HEK293T (cell line): ENCODE measurements around the gene NSUN4.

Experiments
- CTCF ChIA-PET: fragments of 350-600 bp; formaldehyde crosslinking; extraction: SDS; loops from one replicate; lab custom pipeline; 2021; ENCODE audit warnings: antibody characterized with exemption, inconsistent platforms; lab: Yijun Ruan, JAX
- POLR2A ChIA-PET: fragments of 350-600 bp; formaldehyde crosslinking; extraction: SDS; loops from one replicate; lab custom pipeline; 2020; ENCODE audit warnings: antibody characterized with exemption, inconsistent platforms; lab: Yijun Ruan, JAX
- DNase-seq: peaks from one replicate; pipeline ENCODE4 v3.0.0; 2012; ENCODE audit warnings: mixed read lengths; ENCODE audit errors: extremely low spot score
- ARNT ChIP-seq: fragments of 450-650 bp; IDR thresholded peaks from 2 replicates; pipeline ENCODE4 v1.6.1; 2017; ENCODE audit warnings: mild to moderate bottlenecking
- BHLHE40 ChIP-seq: fragments of 450-650 bp; IDR thresholded peaks from 2 replicates; pipeline ENCODE4 v1.6.1; 2016; ENCODE audit warnings: mild to moderate bottlenecking, moderate library complexity, borderline replicate concordance
- CTBP1 ChIP-seq: fragments of 450-650 bp; IDR thresholded peaks from 2 replicates; pipeline ENCODE4 v1.6.1; 2016; ENCODE audit warnings: borderline replicate concordance
- ELF4 ChIP-seq: fragments of 450-650 bp; IDR thresholded peaks from 2 replicates; pipeline ENCODE4 v1.6.1; 2017; ENCODE audit warnings: antibody characterized with exemption
- FOXA1 ChIP-seq: fragments of 450-650 bp; IDR thresholded peaks from 2 replicates; pipeline ENCODE4 v1.6.1; 2016; ENCODE audit warnings: mild to moderate bottlenecking
- FOXK2 ChIP-seq: fragments of 450-650 bp; IDR thresholded peaks from 2 replicates; pipeline ENCODE4 v1.6.1; 2016; ENCODE audit warnings: mild to moderate bottlenecking
- FOXM1 ChIP-seq: fragments of 450-650 bp; IDR thresholded peaks from 2 replicates; pipeline ENCODE4 v1.6.1; 2017; ENCODE audit warnings: mild to moderate bottlenecking, borderline replicate concordance
- HDGF ChIP-seq: fragments of 450-650 bp; IDR thresholded peaks from 2 replicates; pipeline ENCODE4 v1.6.1; 2017; ENCODE audit warnings: antibody characterized with exemption, borderline replicate concordance
- L3MBTL2 ChIP-seq: fragments of 450-650 bp; conservative IDR thresholded peaks from 2 replicates; pipeline ENCODE4 v1.6.1; 2016; ENCODE audit warnings: mild to moderate bottlenecking
- LEF1 ChIP-seq: fragments of 450-650 bp; IDR thresholded peaks from 2 replicates; pipeline ENCODE4 v1.6.1; 2017; ENCODE audit warnings: mild to moderate bottlenecking, borderline replicate concordance
- NFRKB ChIP-seq: fragments of 450-650 bp; IDR thresholded peaks from 2 replicates; pipeline ENCODE4 v1.6.1; 2016; ENCODE audit warnings: mild to moderate bottlenecking, moderate library complexity
- SP1 ChIP-seq: fragments of 450-650 bp; IDR thresholded peaks from 2 replicates; pipeline ENCODE4 v1.6.1; 2017
- SUZ12 ChIP-seq: fragments of 450-650 bp; IDR thresholded peaks from 2 replicates; pipeline ENCODE4 v1.6.1; 2016; ENCODE audit warnings: mild to moderate bottlenecking
- TARDBP ChIP-seq: fragments of 450-650 bp; IDR thresholded peaks from 2 replicates; pipeline ENCODE4 v1.6.1; 2016
- ZNF384 ChIP-seq: fragments of 450-650 bp; IDR thresholded peaks from 2 replicates; pipeline ENCODE4 v1.6.1; 2016
- TF ChIP-seq, protein P1 (sequence below): fragments of 450-650 bp; IDR thresholded peaks from 2 replicates; pipeline ENCODE4 v1.6.1; 2016

Gene NSUN4

GRCh38 chr1:46404482-46405196, 64.0 kb downstream of the NSUN4 start:
- ChIA-PET CTCF (no interaction called here), POLR2A (no interaction called here)
- no peak for TF ChIP-seq TARDBP
- no peak for TF ChIP-seq BHLHE40
- no peak for DNase-seq

- ChIA-PET POLR2A (no interaction called here), CTCF (no interaction called here)
- no peak for TF ChIP-seq BHLHE40
- TF ChIP-seq ELF4 = no peak
- TF ChIP-seq L3MBTL2 = no peak
- no peak for TF ChIP-seq TARDBP
- no peak for TF ChIP-seq HDGF
- no peak for TF ChIP-seq ARNT
- TF ChIP-seq CTBP1 = no peak
- no peak for TF ChIP-seq SP1
- no peak for TF ChIP-seq ZNF384
- no peak for TF ChIP-seq LEF1
- TF ChIP-seq FOXK2 = no peak
- no peak for TF ChIP-seq FOXA1
- TF ChIP-seq, protein P1, sequence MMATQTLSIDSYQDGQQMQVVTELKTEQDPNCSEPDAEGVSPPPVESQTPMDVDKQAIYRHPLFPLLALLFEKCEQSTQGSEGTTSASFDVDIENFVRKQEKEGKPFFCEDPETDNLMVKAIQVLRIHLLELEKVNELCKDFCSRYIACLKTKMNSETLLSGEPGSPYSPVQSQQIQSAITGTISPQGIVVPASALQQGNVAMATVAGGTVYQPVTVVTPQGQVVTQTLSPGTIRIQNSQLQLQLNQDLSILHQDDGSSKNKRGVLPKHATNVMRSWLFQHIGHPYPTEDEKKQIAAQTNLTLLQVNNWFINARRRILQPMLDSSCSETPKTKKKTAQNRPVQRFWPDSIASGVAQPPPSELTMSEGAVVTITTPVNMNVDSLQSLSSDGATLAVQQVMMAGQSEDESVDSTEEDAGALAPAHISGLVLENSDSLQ = no peak
- no peak for TF ChIP-seq FOXM1
- TF ChIP-seq NFRKB = no peak
- no peak for TF ChIP-seq SUZ12
- DNase-seq = no peak
These were observed 64.6 kb downstream of the NSUN4 start for GRCh38 chr1:46405197-46405555.

DNA sequence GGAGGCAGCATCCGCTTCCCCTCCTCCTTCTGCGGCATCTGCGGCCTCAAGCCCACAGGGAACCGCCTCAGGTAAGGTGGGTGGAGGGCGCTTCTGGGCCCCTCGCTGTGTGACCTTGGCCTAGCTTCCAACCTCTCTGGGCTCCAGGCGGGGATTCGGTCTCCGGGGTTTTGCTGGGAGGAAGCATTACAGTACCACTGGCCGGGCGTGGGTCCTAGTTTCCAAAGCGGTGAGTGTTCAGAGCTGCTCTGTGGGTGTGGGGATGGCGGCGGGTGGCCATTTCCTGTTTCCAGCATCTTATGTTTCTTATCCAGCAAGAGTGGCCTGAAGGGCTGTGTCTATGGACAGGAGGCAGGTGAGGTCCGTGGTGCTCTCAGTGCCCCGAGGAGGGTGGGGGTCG, 65.1 kb downstream of the NSUN4 start:
- TF ChIP-seq, protein P1 = no peak
- no peak for TF ChIP-seq HDGF
- no peak for TF ChIP-seq ELF4
- no peak for TF ChIP-seq SP1
- TF ChIP-seq LEF1 = no peak
- no peak for TF ChIP-seq FOXM1
- TF ChIP-seq NFRKB = no peak
- no peak for TF ChIP-seq ZNF384
- no peak for TF ChIP-seq ARNT
- TF ChIP-seq CTBP1 = no peak
- TF ChIP-seq SUZ12 = no peak
- no peak for TF ChIP-seq FOXA1
- no peak for TF ChIP-seq TARDBP
- TF ChIP-seq L3MBTL2 = no peak
- TF ChIP-seq BHLHE40 = no peak
- TF ChIP-seq FOXK2 = no peak
- CTCF ChIA-PET = no interaction called here
- POLR2A ChIA-PET = no interaction called here
- DNase-seq = no peak

GRCh38 chr1:46406881-46407608, 66.4 kb downstream of the NSUN4 start:
- no peak for DNase-seq
- ChIA-PET CTCF (interaction anchor here (0.6 to 1.2 kb wide), 14 partner anchors 8 to 634 kb away, joined by 3 to 10 read pairs (median 4); no protein-coding TSS in a partner anchor), POLR2A (interaction anchor here (0.9 to 1.0 kb wide), 2 partner anchors 27 to 122 kb away, joined by 3 to 4 read pairs; no protein-coding TSS in a partner anchor)
- TF ChIP-seq, protein P1 = no peak
- TF ChIP-seq ZNF384 (no peak), L3MBTL2 (no peak), TARDBP (no peak), ELF4 (no peak), LEF1 (no peak), ARNT (no peak), SP1 (no peak), FOXM1 (no peak), FOXA1 (no peak), HDGF (no peak), SUZ12 (no peak), BHLHE40 (no peak), CTBP1 (no peak), NFRKB (no peak)

DNA sequence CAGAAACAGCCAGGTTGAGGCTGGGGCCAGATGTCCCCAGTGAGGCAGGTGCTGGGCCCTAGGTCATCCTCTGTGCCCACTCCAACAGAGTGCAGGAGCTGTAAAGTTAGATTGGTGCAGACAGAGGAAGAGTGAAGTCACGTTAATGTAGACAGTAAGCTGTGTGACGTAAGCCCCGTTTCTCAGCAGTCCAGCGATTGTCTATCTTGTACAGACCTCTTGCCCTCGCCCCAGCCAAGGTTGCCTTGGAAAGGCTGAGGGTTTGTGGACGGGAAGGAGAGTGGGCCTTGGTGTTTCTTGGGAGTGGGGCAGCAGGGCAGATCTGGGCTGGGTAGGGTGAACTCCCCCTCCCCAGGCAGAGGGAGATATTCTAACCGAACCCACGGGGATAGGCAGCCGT, 67.0 kb downstream of the NSUN4 start:
- CTCF ChIA-PET = interaction anchor here (1.2 kb wide), 1 partner anchor 39 kb away, joined by 4 read pairs; no protein-coding TSS in a partner anchor
- POLR2A ChIA-PET = interaction anchor here (1.0 kb wide), 1 partner anchor 27 kb away, joined by 4 read pairs; no protein-coding TSS in a partner anchor
- TF ChIP-seq CTBP1 = no peak
- DNase-seq = no peak

GRCh38 chr1:46408356-46409062, 67.9 kb downstream of the NSUN4 start:
- TF ChIP-seq SP1 (no peak), ELF4 (no peak), ZNF384 (no peak), FOXA1 (no peak)
- CTCF ChIA-PET = interaction anchor here (1.0 to 1.2 kb wide), 2 partner anchors 23 to 38 kb away, joined by 4 read pairs; no protein-coding TSS in a partner anchor
- POLR2A ChIA-PET = no interaction called here
- DNase-seq = no peak
